ENCODE measurements around the gene TEX54. TPM values are rescaled to one million over a fixed set of nuclear protein-coding genes. Genes with fewer than 3 reads are reported as not detected.
A peak's percentile ranks its signal among the peaks of the same experiment; 100 is the strongest.

The TEX54 gene
- total and polyA plus RNA-seq, 2 of the 13 experiments (the other 11 are each of a cell fraction or from before 2014, with no cell fraction given) = not detected

- TF ChIP-seq KIAA2018 (CRISPR knock-in tag; IDR thresholded peaks at IDR 0.05; ENCODE audit: borderline replicate concordance) = 0 out of 2 replicates have a peak, but pooled peaks have one; percentile 38
- no peak for TF ChIP-seq DNMT3B (CRISPR knock-in tag; conservative IDR thresholded peaks at IDR 0.05)
- TF ChIP-seq TBX3 (IDR thresholded peaks at IDR 0.05; ENCODE audit: borderline replicate concordance) = no peak
- TF ChIP-seq PREB (CRISPR knock-in tag; IDR thresholded peaks at IDR 0.05) = no peak
- peak; percentile 78; the same call in 1 of the 2 replicates for TF ChIP-seq THAP9 (CRISPR knock-in tag; IDR thresholded peaks at IDR 0.05; ENCODE audit: borderline replicate concordance)
- TF ChIP-seq ZNF597 (CRISPR knock-in tag; IDR thresholded peaks at IDR 0.05) = no peak
- TF ChIP-seq KDM3A (CRISPR knock-in tag; IDR thresholded peaks at IDR 0.05; ENCODE audit: low read depth) = peak; percentile 61; the same call in 1 of the 2 replicates
- no peak for TF ChIP-seq ZNF724P (CRISPR knock-in tag; IDR thresholded peaks at IDR 0.05; ENCODE audit: borderline replicate concordance)
- no peak for TF ChIP-seq RARG (CRISPR knock-in tag; IDR thresholded peaks at IDR 0.05; ENCODE audit: low read depth)
- no peak for TF ChIP-seq ZNF878 (CRISPR knock-in tag; IDR thresholded peaks at IDR 0.05)
- no peak for TF ChIP-seq ZNF777 (CRISPR knock-in tag; IDR thresholded peaks at IDR 0.05)
- TF ChIP-seq DNMT1 (CRISPR knock-in tag; IDR thresholded peaks at IDR 0.05) = no peak
- TF ChIP-seq ZNF503 (CRISPR knock-in tag; IDR thresholded peaks at IDR 0.05) = no peak
These were observed 41.0 kb downstream of the TEX54 start, which contains the start of gene TMEM223 (continued) for GRCh38 chr11:62791501-62792201.
